H1 (cell line): ENCODE data around the gene PIP5K1B. TPM values are rescaled to one million over a fixed set of nuclear protein-coding genes. Genes with fewer than 3 reads are reported as not detected.

Experiments used
- CTCF ChIA-PET: fragments of 300-600 bp; sonication (Branson Sonifier 250); formaldehyde crosslinking; loops from one replicate; lab custom pipeline; 2021; ENCODE audit not compliant: partially characterized antibody; lab: Charles Lee
- POLR2A ChIA-PET: fragments of 300-600 bp; sonication (Branson Sonifier 250); formaldehyde crosslinking; loops from one replicate; lab custom pipeline; 2021; ENCODE audit warnings: inconsistent platforms; ENCODE audit not compliant: partially characterized antibody; lab: Charles Lee
- DNase-seq, 2 experiments: peaks; one replicate each; pipeline versions ENCODE4 v3.0.0 to v3.0.0-alpha.2; 2010 to 2022; ENCODE audit warnings: low spot score in 2 of 2, low read depth in 1 of 2, mixed read lengths in 1 of 2
- FAIRE-seq: peaks from 2 replicates; lab custom pipeline; 2011; peaks lifted over from hg19 to GRCh38; lab: Jason Lieb, UNC
- H2AFZ ChIP-seq: 2 replicates; pipeline ENCODE4 v1.8.1; 2012; ENCODE audit warnings: low read length, inconsistent platforms
- H2AK5ac ChIP-seq: 2 replicates; pipeline ENCODE4 v1.6.1; 2013; ENCODE audit warnings: low read depth, low read length
- H2BK120ac ChIP-seq: replicated peaks from 2 replicates; pipeline ENCODE3; 2013; ENCODE audit warnings: low read depth, low read length, inconsistent platforms
- H2BK12ac ChIP-seq: 2 replicates; pipeline ENCODE4 v1.6.1; 2013; ENCODE audit warnings: low read depth, low read length
- H2BK15ac ChIP-seq: 2 replicates; pipeline ENCODE4 v1.6.1; 2013; ENCODE audit warnings: low read length
- H2BK20ac ChIP-seq: 2 replicates; pipeline ENCODE4 v1.6.1; 2013; ENCODE audit warnings: low read length
- H2BK5ac ChIP-seq: 2 replicates; pipeline ENCODE4 v1.6.1; 2013; ENCODE audit warnings: low read depth, low read length
- H3K14ac ChIP-seq: 2 replicates; pipeline ENCODE4 v1.6.1; 2013; ENCODE audit warnings: inconsistent platforms; ENCODE audit not compliant: insufficient read length
- H3K18ac ChIP-seq: 2 replicates; pipeline ENCODE4 v1.6.1; 2013; ENCODE audit warnings: low read length; ENCODE audit errors: extremely low read depth
- H3K23ac ChIP-seq: 2 replicates; pipeline ENCODE4 v1.6.1; 2013; ENCODE audit warnings: inconsistent platforms; ENCODE audit not compliant: insufficient read length
- H3K23me2 ChIP-seq: 2 replicates; pipeline ENCODE4 v1.6.1; 2013; ENCODE audit warnings: low read depth, low read length
- H3K27ac ChIP-seq: 2 replicates; pipeline ENCODE4 v1.6.1; 2011; ENCODE audit warnings: low read depth, low read length, inconsistent platforms
- H3K27me3 ChIP-seq, 4 experiments: replicated peaks in 1 of 4; 1 replicate in 1 of 4; 2 replicates in 3 of 4; pipeline versions ENCODE4 v1.6.1 to v1.8.1; 2011 to 2013; ENCODE audit warnings: low read length in 3 of 4, mild to moderate bottlenecking in 3 of 4, inconsistent platforms in 2 of 4, mixed read lengths in 2 of 4, moderate library complexity in 1 of 4; ENCODE audit not compliant: control insufficient read depth in 3 of 4, insufficient read depth in 3 of 4; ENCODE audit errors: extremely low read depth in 1 of 4
- H3K36me3 ChIP-seq, 4 experiments: 2 replicates each; pipeline versions ENCODE4 v1.6.1 to v1.8.1; 2011 to 2013; ENCODE audit warnings: mild to moderate bottlenecking in 4 of 4, low read length in 3 of 4, moderate library complexity in 2 of 4, control low read depth in 1 of 4, inconsistent platforms in 1 of 4; ENCODE audit not compliant: insufficient read depth in 4 of 4, control insufficient read depth in 2 of 4
- H3K4ac ChIP-seq: replicated peaks from 2 replicates; pipeline ENCODE3; 2013; ENCODE audit warnings: low read length, low read depth, mixed read lengths, inconsistent platforms; ENCODE audit not compliant: insufficient read length
- H3K4me1 ChIP-seq, 4 experiments: replicated peaks in 1 of 4; 1 replicate in 1 of 4; 2 replicates in 3 of 4; pipeline versions ENCODE4 v1.6.1 to v1.8.1; 2011 to 2013; ENCODE audit warnings: low read length in 3 of 4, inconsistent platforms in 2 of 4, mixed read lengths in 1 of 4; ENCODE audit not compliant: insufficient read depth in 4 of 4, control insufficient read depth in 3 of 4
- H3K4me2 ChIP-seq, 2 experiments: 2 replicates each; pipeline versions ENCODE4 v1.6.1 to v1.8.1; 2011 to 2013; ENCODE audit warnings: low read depth in 2 of 2, low read length in 2 of 2, control low read depth in 1 of 2, inconsistent platforms in 1 of 2, mild to moderate bottlenecking in 1 of 2; ENCODE audit not compliant: insufficient read depth in 1 of 2
- H3K4me3 ChIP-seq, 4 experiments: fragments of 200-600, 300-600 bp in 1 of 4; sonication (generic), shearing (Covaris generic), sonication (Bioruptor Twin) in 1 of 4; 2 replicates each; pipeline versions ENCODE4 v1.5.1 to v1.8.1; 2011 to 2016; ENCODE audit warnings: low read length in 4 of 4, low read depth in 3 of 4, control low read depth in 2 of 4, inconsistent platforms in 2 of 4, mild to moderate bottlenecking in 2 of 4, mixed read lengths in 1 of 4, moderate library complexity in 1 of 4; ENCODE audit not compliant: insufficient read depth in 2 of 4; ENCODE audit errors: extremely low read depth in 1 of 4
- H3K56ac ChIP-seq: replicated peaks from 2 replicates; pipeline ENCODE3; 2013; ENCODE audit warnings: low read depth, mild to moderate bottlenecking, mixed read lengths, low read length, inconsistent platforms; ENCODE audit not compliant: insufficient read length
- H3K79me1 ChIP-seq: 2 replicates; pipeline ENCODE4 v1.6.1; 2013; ENCODE audit warnings: low read depth, low read length, control low read depth
- H3K79me2 ChIP-seq, 2 experiments: 2 replicates each; pipeline versions ENCODE4 v1.6.1 to v1.8.1; 2012 to 2013; ENCODE audit warnings: low read length in 2 of 2, mild to moderate bottlenecking in 2 of 2, inconsistent platforms in 1 of 2; ENCODE audit not compliant: insufficient read depth in 2 of 2, control insufficient read depth in 1 of 2
- H3K9ac ChIP-seq, 4 experiments: replicated peaks in 1 of 4; 1 replicate in 1 of 4; 2 replicates in 3 of 4; pipeline versions ENCODE4 v1.6.1 to v1.8.1; 2011 to 2013; ENCODE audit warnings: low read depth in 3 of 4, low read length in 3 of 4, control low read depth in 2 of 4, mild to moderate bottlenecking in 2 of 4, moderate library complexity in 2 of 4, inconsistent platforms in 1 of 4; ENCODE audit errors: extremely low read depth in 1 of 4
- H3K9me3 ChIP-seq, 2 experiments: 2 replicates each; pipeline versions ENCODE4 v1.6.1 to v1.8.1; 2012 to 2013; ENCODE audit warnings: mild to moderate bottlenecking in 2 of 2, moderate library complexity in 2 of 2, control low read depth in 1 of 2, inconsistent platforms in 1 of 2, low read depth in 1 of 2, low read length in 1 of 2, mixed read lengths in 1 of 2; ENCODE audit not compliant: insufficient read depth in 2 of 2
- H4K20me1 ChIP-seq, 2 experiments: replicated peaks in 1 of 2; 2 replicates each; pipeline versions ENCODE3 to v1.8.1; 2011 to 2013; ENCODE audit warnings: inconsistent platforms in 2 of 2, low read length in 2 of 2, mild to moderate bottlenecking in 1 of 2; ENCODE audit not compliant: insufficient read depth in 2 of 2, control insufficient read depth in 1 of 2
- H4K5ac ChIP-seq: 2 replicates; pipeline ENCODE4 v1.6.1; 2013; ENCODE audit warnings: low read length, low read depth, mixed read lengths, inconsistent platforms; ENCODE audit not compliant: insufficient read length
- H4K8ac ChIP-seq: 2 replicates; pipeline ENCODE4 v1.8.0; 2013; ENCODE audit warnings: mild to moderate bottlenecking, moderate library complexity, low read length, inconsistent platforms; ENCODE audit not compliant: insufficient read depth; ENCODE audit errors: extremely low read depth
- H4K91ac ChIP-seq: replicated peaks from 2 replicates; pipeline ENCODE3; 2013; ENCODE audit warnings: low read length, mixed read lengths, inconsistent platforms; ENCODE audit not compliant: insufficient read length
- KDM5A ChIP-seq: fragments of 200-600 bp; IDR thresholded peaks from 2 replicates; pipeline ENCODE4 v1.7.1; 2012; ENCODE audit warnings: mild to moderate bottlenecking, low read length, inconsistent platforms, mixed read lengths
- RAD21 ChIP-seq, 2 experiments: IDR thresholded peaks in 1 of 2; conservative IDR thresholded peaks in 1 of 2; 2 replicates each; pipeline ENCODE4 v1.6.1; 2011; ENCODE audit warnings: low read depth in 2 of 2, low read length in 2 of 2, improper control_type of control experiment in 1 of 2, inconsistent platforms in 1 of 2, mild to moderate bottlenecking in 1 of 2, moderate library complexity in 1 of 2
- WGBS, 2 experiments: shearing (Covaris generic) in 1 of 2; methylation state at CpG; one replicate each; pipeline versions ENCODE4 v1.1.6 to v1.1.7; 2013 to 2015; ENCODE audit warnings: low lambda C conversion rate in 2 of 2, mixed read lengths in 2 of 2, inconsistent platforms in 1 of 2, low coverage in 1 of 2, missing lambda C conversion rate in 1 of 2; ENCODE audit not compliant: insufficient replicate concordance in 2 of 2, insufficient coverage in 1 of 2, insufficient read length in 1 of 2; ENCODE audit errors: extremely low coverage in 1 of 2, missing lambda C conversion rate in 1 of 2; 5-methylcytosine and 5-hydroxymethylcytosine counted together
- polyA plus RNA-seq, 7 experiments: library from polyadenylated mRNA; depleted of rRNA in 3 of 7; stranded (reverse) in 5 of 7; unstranded in 2 of 7; fragments of >200 nt in 5 of 7; fragments of 200-250 nt in 2 of 7; gene quantifications; 1 replicate in 5 of 7; 2 replicates in 1 of 7; 4 replicates in 1 of 7; pipeline versions ENCODE4 v1.2.1 to v1.2.3, GENCODE V29; 2011 to 2013; ENCODE audit warnings: missing spikeins in 2 of 7, mixed read lengths in 2 of 7
- total RNA-seq: library from RNA; stranded (reverse); fragmentation: NEBNext Ultra II Directional; extraction: Animal tissue kit (Norgen Biotek cat#: 25700); gene quantifications from 2 replicates; pipeline ENCODE4 v1.2.1, GENCODE V29; 2021
- TF ChIP-seq, protein P1 (sequence below), 3 experiments: IDR thresholded peaks; 1 replicate in 2 of 3; 2 replicates in 1 of 3; pipeline versions ENCODE4 v1.5.1 to v1.6.1; 2011; ENCODE audit warnings: low read length in 3 of 3, mild to moderate bottlenecking in 3 of 3, inconsistent platforms in 2 of 3, low read depth in 1 of 3, moderate library complexity in 1 of 3; ENCODE audit not compliant: insufficient read depth in 1 of 3; ENCODE audit errors: control extremely low read depth in 1 of 3

PIP5K1B gene
- total and polyA plus RNA-seq, 2 of the 8 experiments (the other 6 are each of a cell fraction or from before 2014, with no cell fraction given) = 4.7 to 7.7 TPM

DNA sequence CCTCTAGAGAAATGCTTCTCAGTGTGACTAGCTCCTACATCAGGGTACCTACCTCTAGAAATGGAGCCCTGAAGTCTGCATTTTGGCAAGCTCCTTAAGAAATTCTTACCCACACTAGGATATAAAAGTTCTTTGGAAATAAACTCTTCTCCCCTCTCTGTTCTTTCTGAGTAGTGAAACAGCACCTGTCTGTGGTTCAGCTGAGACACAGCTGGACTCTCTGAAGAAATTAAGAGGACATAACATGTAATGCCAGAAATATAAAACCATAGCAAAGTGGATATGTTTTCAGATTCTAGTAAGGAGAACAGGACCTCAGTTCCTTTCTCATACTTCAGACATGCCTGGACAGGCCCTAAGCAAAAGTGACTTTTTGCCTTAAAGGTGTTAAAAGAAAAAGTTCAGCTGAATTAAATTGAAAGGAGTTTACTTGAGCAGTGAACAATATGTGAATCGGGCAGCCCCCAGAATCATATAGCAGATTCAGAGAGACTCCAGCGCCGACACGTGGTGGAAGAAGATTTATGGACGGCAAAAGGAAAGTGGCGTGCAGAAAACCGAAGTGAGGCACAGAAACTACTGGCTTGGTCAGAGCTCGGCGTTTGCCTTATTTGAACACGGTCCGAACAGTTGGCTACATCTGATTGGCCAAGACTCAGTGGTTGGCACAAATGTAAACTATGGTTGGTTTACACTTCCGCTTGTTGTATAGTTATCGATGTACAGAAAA lies 244.4 kb downstream of the PIP5K1B start:
- Histone ChIP-seq H3K27me3 (no peaks in the 10 kb centered on the region; a peak in 1 of 7 replicates), H3K4me1 (peaks cover 12 to 29% (median 18%) of the 10 kb centered on the region in 4 experiments), H3K4me3 (no peak overlapping the region), H2BK15ac (no peak overlapping the region), H3K9ac (no peak overlapping the region), H2AFZ (no peak overlapping the region), H3K79me1 (no peaks in the 10 kb centered on the region), H3K9me3 (no peaks in the 10 kb centered on the region), H2BK12ac (no peak overlapping the region; the same call in 1 of the 2 replicates), H4K8ac (no peak overlapping the region), H3K23ac (no peak overlapping the region), H2AK5ac (no peak overlapping the region), H2BK120ac (peak overlapping the region; percentile 14), H3K56ac (no peak overlapping the region), H4K5ac (no peak overlapping the region), H2BK5ac (peak overlapping the region; percentile 41; the same call in 1 of the 2 replicates), H3K27ac (no peak overlapping the region), H2BK20ac (peak overlapping the region; percentile 36; the same call in 1 of the 2 replicates), H3K14ac (no peak overlapping the region), H3K4ac (no peak overlapping the region), H3K4me2 (no peak overlapping the region), H3K18ac (peak overlapping the region; percentile 43; the same call in 1 of the 2 replicates), H4K20me1 (no peaks in the 10 kb centered on the region), H3K79me2 (no peaks in the 10 kb centered on the region), H4K91ac (peak overlapping the region; percentile 30), H3K36me3 (no peaks in the 10 kb centered on the region), H3K23me2 (no peaks in the 10 kb centered on the region)
- DNase-seq = no peak
- TF ChIP-seq, protein P1, sequence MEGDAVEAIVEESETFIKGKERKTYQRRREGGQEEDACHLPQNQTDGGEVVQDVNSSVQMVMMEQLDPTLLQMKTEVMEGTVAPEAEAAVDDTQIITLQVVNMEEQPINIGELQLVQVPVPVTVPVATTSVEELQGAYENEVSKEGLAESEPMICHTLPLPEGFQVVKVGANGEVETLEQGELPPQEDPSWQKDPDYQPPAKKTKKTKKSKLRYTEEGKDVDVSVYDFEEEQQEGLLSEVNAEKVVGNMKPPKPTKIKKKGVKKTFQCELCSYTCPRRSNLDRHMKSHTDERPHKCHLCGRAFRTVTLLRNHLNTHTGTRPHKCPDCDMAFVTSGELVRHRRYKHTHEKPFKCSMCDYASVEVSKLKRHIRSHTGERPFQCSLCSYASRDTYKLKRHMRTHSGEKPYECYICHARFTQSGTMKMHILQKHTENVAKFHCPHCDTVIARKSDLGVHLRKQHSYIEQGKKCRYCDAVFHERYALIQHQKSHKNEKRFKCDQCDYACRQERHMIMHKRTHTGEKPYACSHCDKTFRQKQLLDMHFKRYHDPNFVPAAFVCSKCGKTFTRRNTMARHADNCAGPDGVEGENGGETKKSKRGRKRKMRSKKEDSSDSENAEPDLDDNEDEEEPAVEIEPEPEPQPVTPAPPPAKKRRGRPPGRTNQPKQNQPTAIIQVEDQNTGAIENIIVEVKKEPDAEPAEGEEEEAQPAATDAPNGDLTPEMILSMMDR (IDR thresholded peaks at IDR 0.05; ENCODE audit: control extremely low read depth in 1 of 3, insufficient read depth in 1 of 3, low read depth in 1 of 3, low read length in 3 of 3) = peak in 1 of 3 experiments; percentile 2; a peak in 1 of 4 replicates
- TF ChIP-seq KDM5A = no peak
- TF ChIP-seq RAD21 (IDR thresholded peaks at IDR 0.05 in 1 of 2, conservative IDR thresholded peaks at IDR 0.05 in 1 of 2; ENCODE audit: low read depth in 2 of 2, low read length in 2 of 2) = peak; percentile 35 to 47; a peak in 3 of 4 replicates
- no peak for FAIRE-seq
- POLR2A ChIA-PET = interaction anchor here (1.0 to 2.0 kb wide), 3 partner anchors 14 to 267 kb away, joined by 3 to 6 read pairs (median 3); no protein-coding TSS in a partner anchor
- CTCF ChIA-PET = interaction anchor here (0.8 to 1.8 kb wide), 8 partner anchors 14 to 381 kb away, joined by 3 to 4 read pairs (median 4); no protein-coding TSS in a partner anchor
- 90% methylated on average over 13 of the region's 13 CpGs; no CpG with 5 or more reads in 1 of the 2 experiments for WGBS, 2 experiments
